ENCODE measurements around the gene NAV1.

DNA sequence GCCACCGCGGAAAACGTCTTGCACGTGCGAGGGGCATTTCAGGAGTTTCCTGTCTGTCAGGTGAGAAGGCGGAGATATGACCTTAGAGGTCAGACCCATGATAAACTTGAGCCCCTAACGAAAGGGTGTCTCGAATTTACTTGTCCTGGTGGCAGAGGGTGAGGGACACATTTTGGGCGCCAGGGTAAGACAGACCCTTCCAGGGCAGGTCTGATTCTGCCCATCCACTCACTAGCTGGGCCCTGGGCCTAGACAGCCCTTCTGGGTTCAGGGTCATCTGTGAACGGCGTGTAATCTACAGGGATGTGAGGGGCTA is 31.6 kb upstream of the NAV1 start:
- TF ChIP-seq, protein P1, sequence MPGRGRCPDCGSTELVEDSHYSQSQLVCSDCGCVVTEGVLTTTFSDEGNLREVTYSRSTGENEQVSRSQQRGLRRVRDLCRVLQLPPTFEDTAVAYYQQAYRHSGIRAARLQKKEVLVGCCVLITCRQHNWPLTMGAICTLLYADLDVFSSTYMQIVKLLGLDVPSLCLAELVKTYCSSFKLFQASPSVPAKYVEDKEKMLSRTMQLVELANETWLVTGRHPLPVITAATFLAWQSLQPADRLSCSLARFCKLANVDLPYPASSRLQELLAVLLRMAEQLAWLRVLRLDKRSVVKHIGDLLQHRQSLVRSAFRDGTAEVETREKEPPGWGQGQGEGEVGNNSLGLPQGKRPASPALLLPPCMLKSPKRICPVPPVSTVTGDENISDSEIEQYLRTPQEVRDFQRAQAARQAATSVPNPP (IDR thresholded peaks at IDR 0.05; ENCODE audit: borderline replicate concordance, insufficient read depth, insufficient read length), result no peak
- no peak for TF ChIP-seq RFX5 (IDR thresholded peaks at IDR 0.05; ENCODE audit: low read depth, low read length)
- no peak for TF ChIP-seq MAFF (IDR thresholded peaks at IDR 0.05; ENCODE audit: low read length)
- no peak for TF ChIP-seq ZNF707 (CRISPR knock-in tag; conservative IDR thresholded peaks at IDR 0.05)
- TF ChIP-seq E2F3 (CRISPR knock-in tag; IDR thresholded peaks at IDR 0.05), result no peak
- TF ChIP-seq ATF1 (CRISPR knock-in tag; IDR thresholded peaks at IDR 0.05), result no peak
- TF ChIP-seq ATF1 (tag; IDR thresholded peaks at IDR 0.05), result peak; percentile 40; the same call in 1 of the 2 replicates
- no peak for TF ChIP-seq POLR2A (conservative IDR thresholded peaks at IDR 0.05)
- TF ChIP-seq CTBP1 (IDR thresholded peaks at IDR 0.05; ENCODE audit: borderline replicate concordance), result no peak

All from K562 (cell line).